SK-N-SH (cell line): ENCODE results near the gene NOD2.

Source experiments
- CTCF ChIP-seq: fragments of 200-600 bp; sonication (generic); IDR thresholded peaks from 2 replicates; pipeline ENCODE4 v1.6.1; 2017; ENCODE audit warnings: antibody characterized with exemption, mild to moderate bottlenecking, moderate library complexity
- ELF1 ChIP-seq: IDR thresholded peaks from 2 replicates; pipeline ENCODE4 v1.4.0; 2012
- EP300 ChIP-seq, 2 experiments: IDR thresholded peaks; 2 replicates each; pipeline versions ENCODE4 v1.4.0 to v1.6.1; 2012; ENCODE audit warnings: borderline replicate concordance in 1 of 2, low read depth in 1 of 2, low read length in 1 of 2
- EZH2phosphoT487 ChIP-seq: fragments of 200-600 bp; sonication (generic); IDR thresholded peaks from 2 replicates; pipeline ENCODE4 v1.6.1; 2017; ENCODE audit warnings: low read depth, mixed run types, mild to moderate bottlenecking, antibody characterized with exemption, moderate library complexity, borderline replicate concordance
- JUND ChIP-seq: IDR thresholded peaks from 2 replicates; pipeline ENCODE4 v1.4.0; 2012
- MXI1 ChIP-seq: IDR thresholded peaks from 2 replicates; pipeline ENCODE4 v1.6.1; 2012; ENCODE audit warnings: mild to moderate bottlenecking, low read depth, low read length, improper control_type of control experiment
- POLR2AphosphoS5 ChIP-seq: IDR thresholded peaks from 2 replicates; pipeline ENCODE4 v1.6.1; 2012; ENCODE audit warnings: low read depth, low read length
- RFX5 ChIP-seq: IDR thresholded peaks from 2 replicates; pipeline ENCODE4 v1.6.1; 2012; ENCODE audit warnings: mild to moderate bottlenecking, improper control_type of control experiment, low read length
- RXRA ChIP-seq: IDR thresholded peaks from 2 replicates; pipeline ENCODE4 v1.4.0; 2012; ENCODE audit warnings: low read depth, mild to moderate bottlenecking, borderline replicate concordance
- SMC3 ChIP-seq: IDR thresholded peaks from 2 replicates; pipeline ENCODE4 v1.6.1; 2012; ENCODE audit warnings: low read depth, low read length, improper control_type of control experiment
- TAF1 ChIP-seq: IDR thresholded peaks from 2 replicates; pipeline ENCODE4 v1.6.1; 2012; ENCODE audit warnings: low read depth, mild to moderate bottlenecking, low read length, moderate library complexity, borderline replicate concordance
- TEAD4 ChIP-seq: IDR thresholded peaks from 2 replicates; pipeline ENCODE4 v1.4.0; 2012; ENCODE audit warnings: mild to moderate bottlenecking, borderline replicate concordance; ENCODE audit not compliant: insufficient read depth
- YY1 ChIP-seq: IDR thresholded peaks from 2 replicates; pipeline ENCODE4 v1.4.0; 2012; ENCODE audit warnings: low read depth, mild to moderate bottlenecking
- TF ChIP-seq, protein P1 (sequence below): IDR thresholded peaks from 2 replicates; pipeline ENCODE4 v1.4.0; 2012; ENCODE audit warnings: low read depth, borderline replicate concordance

DNA sequence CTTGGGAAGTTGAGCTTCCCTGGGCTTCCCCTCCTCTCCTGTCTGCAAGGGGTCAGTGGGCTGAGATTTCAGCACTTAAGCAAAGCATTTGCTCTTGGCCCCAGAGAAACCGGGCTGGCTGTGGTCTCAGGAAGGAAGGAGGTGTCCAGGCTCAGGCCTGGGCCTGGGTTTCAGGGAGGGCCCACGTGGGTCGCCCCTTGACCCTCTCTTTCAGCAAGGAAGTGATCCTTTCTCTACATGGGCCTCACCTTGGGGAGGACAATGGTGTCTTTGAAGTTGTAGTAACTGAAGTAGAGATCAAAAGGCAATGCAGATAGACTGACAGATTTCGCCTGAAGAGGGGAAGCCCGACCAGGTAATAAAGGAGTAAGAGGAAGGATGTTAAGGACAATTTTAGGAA lies 2.7 kb downstream of the NOD2 start:
- TF ChIP-seq EZH2phosphoT487 = no peak
- TF ChIP-seq CTCF = no peak
- TF ChIP-seq SMC3 = no peak
- TF ChIP-seq TEAD4 = no peak
- no peak for TF ChIP-seq RXRA
- no peak for TF ChIP-seq TAF1
- no peak for TF ChIP-seq MXI1
- TF ChIP-seq POLR2AphosphoS5 = no peak
- TF ChIP-seq RFX5 = no peak
- TF ChIP-seq YY1 = no peak
- TF ChIP-seq ELF1 = no peak
- TF ChIP-seq EP300 (IDR thresholded peaks at IDR 0.05; ENCODE audit: borderline replicate concordance in 1 of 2, low read depth in 1 of 2, low read length in 1 of 2) = no peak
- no peak for TF ChIP-seq JUND
- TF ChIP-seq, protein P1, sequence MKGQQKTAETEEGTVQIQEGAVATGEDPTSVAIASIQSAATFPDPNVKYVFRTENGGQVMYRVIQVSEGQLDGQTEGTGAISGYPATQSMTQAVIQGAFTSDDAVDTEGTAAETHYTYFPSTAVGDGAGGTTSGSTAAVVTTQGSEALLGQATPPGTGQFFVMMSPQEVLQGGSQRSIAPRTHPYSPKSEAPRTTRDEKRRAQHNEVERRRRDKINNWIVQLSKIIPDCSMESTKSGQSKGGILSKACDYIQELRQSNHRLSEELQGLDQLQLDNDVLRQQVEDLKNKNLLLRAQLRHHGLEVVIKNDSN = no peak
